Stomach (tissue), 4 donors: Measurements from ENCODE around the gene PITPNB.

Experiments used
- CTCF ChIP-seq, 7 experiments: fragments of 450-650 bp in 4 of 7; fragments of 200-600 bp in 3 of 7; sonication (generic) in 3 of 7; IDR thresholded peaks; one replicate each; pipeline ENCODE4 v1.5.1; 2016 to 2019; ENCODE audit warnings: antibody characterized with exemption in 7 of 7, control low read depth in 2 of 7, mild to moderate bottlenecking in 1 of 7
- EP300 ChIP-seq: sonication (generic); formaldehyde crosslinking; IDR thresholded peaks from one replicate; pipeline ENCODE4 v1.6.1; 2017; ENCODE audit warnings: antibody characterized with exemption
- POLR2A ChIP-seq, 4 donors: fragments of 450-650 bp; IDR thresholded peaks; one replicate each; pipeline ENCODE4 v1.6.1; 2016; ENCODE audit warnings: antibody characterized with exemption in 4 of 4, control low read depth in 2 of 4, mild to moderate bottlenecking in 1 of 4, moderate library complexity in 1 of 4
- POLR2AphosphoS5 ChIP-seq, 3 donors: sonication (generic); formaldehyde crosslinking; IDR thresholded peaks; one replicate each; pipeline ENCODE4 v1.6.1; 2016; ENCODE audit warnings: antibody characterized with exemption in 3 of 3

- TF ChIP-seq CTCF (IDR thresholded peaks at IDR 0.05), result no peak
- TF ChIP-seq EP300, result no peak
- no peak for TF ChIP-seq POLR2A (IDR thresholded peaks at IDR 0.05)
- TF ChIP-seq POLR2AphosphoS5 (IDR thresholded peaks at IDR 0.05), result no peak
These were observed 53.6 kb downstream of the PITPNB start for GRCh38 chr22:27865496-27865895.
